Neural progenitor cell (in vitro differentiated cells): Measurements from ENCODE around the gene PIAS3. TPM values are rescaled to one million over a fixed set of nuclear protein-coding genes. Genes with fewer than 3 reads are reported as not detected.
A peak's percentile ranks its signal among the peaks of the same experiment; 100 is the strongest.

Source experiments
- DNase-seq: peaks from one replicate; pipeline ENCODE4 v3.0.0-alpha.2; 2016; ENCODE audit warnings: low spot score
- H2AFZ ChIP-seq: fragments of 200-600 bp; sonication (generic); replicated peaks from 2 replicates; pipeline ENCODE4 v1.6.1; 2016; ENCODE audit warnings: antibody characterized with exemption
- H3F3A ChIP-seq: fragments of 200-600 bp; sonication (generic); 2 replicates; pipeline ENCODE4 v1.6.1; 2016; ENCODE audit warnings: antibody characterized with exemption, low read depth
- H3K27ac ChIP-seq: fragments of 200-600 bp; sonication (generic); 2 replicates; pipeline ENCODE4 v1.5.1; 2016; ENCODE audit warnings: mild to moderate bottlenecking
- H3K27me3 ChIP-seq: fragments of 200-600 bp; sonication (generic); 2 replicates; pipeline ENCODE4 v1.6.1; 2016; ENCODE audit warnings: mild to moderate bottlenecking, moderate library complexity
- H3K36me3 ChIP-seq: fragments of 200-600 bp; sonication (generic); 2 replicates; pipeline ENCODE4 v1.5.1; 2016
- H3K4me1 ChIP-seq: fragments of 200-600 bp; sonication (generic); 2 replicates; pipeline ENCODE4 v1.6.1; 2016; ENCODE audit warnings: mixed run types
- H3K4me2 ChIP-seq: fragments of 200-600 bp; sonication (generic); 2 replicates; pipeline ENCODE4 v1.6.1; 2016
- H3K4me3 ChIP-seq: fragments of 200-600 bp; sonication (generic); 2 replicates; pipeline ENCODE4 v1.5.1; 2016
- H3K79me2 ChIP-seq: fragments of 200-600 bp; sonication (generic); 2 replicates; pipeline ENCODE4 v1.6.1; 2016; ENCODE audit warnings: low read depth
- H3K9ac ChIP-seq: fragments of 200-600 bp; sonication (generic); 2 replicates; pipeline ENCODE4 v1.6.1; 2016
- H3K9me3 ChIP-seq: fragments of 200-600 bp; sonication (generic); 2 replicates; pipeline ENCODE4 v1.5.1; 2016; ENCODE audit warnings: low read depth
- H4K20me1 ChIP-seq: fragments of 200-600 bp; sonication (generic); 2 replicates; pipeline ENCODE4 v1.6.1; 2016; ENCODE audit warnings: low read depth
- H3K27ac Mint-ChIP-seq: 3 replicates; pipeline ENCODE4 v1.8.0; 2021; ENCODE audit warnings: mixed read lengths
- H3K27me3 Mint-ChIP-seq: 2 replicates; pipeline ENCODE4 v1.8.0; 2022; ENCODE audit warnings: low read depth, mild to moderate bottlenecking, inconsistent platforms, moderate library complexity, mixed read lengths; ENCODE audit not compliant: insufficient read depth
- H3K36me3 Mint-ChIP-seq: 3 replicates; pipeline ENCODE4 v1.8.0; 2021; ENCODE audit warnings: mixed read lengths
- H3K4me1 Mint-ChIP-seq: 3 replicates; pipeline ENCODE4 v1.8.0; 2021; ENCODE audit warnings: mixed read lengths
- H3K4me3 Mint-ChIP-seq: 3 replicates; pipeline ENCODE4 v1.8.0; 2021; ENCODE audit warnings: mild to moderate bottlenecking, moderate library complexity, mixed read lengths
- H3K9me3 Mint-ChIP-seq: 3 replicates; pipeline ENCODE4 v1.8.0; 2020; ENCODE audit warnings: mixed read lengths
- EZH2 ChIP-seq: fragments of 200-600 bp; sonication (generic); IDR thresholded peaks from 2 replicates; pipeline ENCODE4 v1.6.1; 2017; ENCODE audit warnings: antibody characterized with exemption, mild to moderate bottlenecking, moderate library complexity
- EZH2phosphoT487 ChIP-seq: fragments of 200-600 bp; sonication (generic); IDR thresholded peaks from 2 replicates; pipeline ENCODE4 v1.6.1; 2017; ENCODE audit warnings: antibody characterized with exemption
- total RNA-seq: library from RNA; depleted of rRNA; stranded (reverse); fragments of >200 nt; gene quantifications from 2 replicates; pipeline ENCODE4 v1.2.3, GENCODE V29; 2015; ENCODE audit warnings: low replicate concordance
- TF ChIP-seq, protein P1 (sequence below): fragments of 200-600 bp; sonication (generic); IDR thresholded peaks from 2 replicates; pipeline ENCODE4 v1.5.1; 2017; ENCODE audit warnings: antibody characterized with exemption, mild to moderate bottlenecking

PIAS3 gene
- total RNA-seq, 1 donor from 2014 or later: 15.7 TPM

DNA sequence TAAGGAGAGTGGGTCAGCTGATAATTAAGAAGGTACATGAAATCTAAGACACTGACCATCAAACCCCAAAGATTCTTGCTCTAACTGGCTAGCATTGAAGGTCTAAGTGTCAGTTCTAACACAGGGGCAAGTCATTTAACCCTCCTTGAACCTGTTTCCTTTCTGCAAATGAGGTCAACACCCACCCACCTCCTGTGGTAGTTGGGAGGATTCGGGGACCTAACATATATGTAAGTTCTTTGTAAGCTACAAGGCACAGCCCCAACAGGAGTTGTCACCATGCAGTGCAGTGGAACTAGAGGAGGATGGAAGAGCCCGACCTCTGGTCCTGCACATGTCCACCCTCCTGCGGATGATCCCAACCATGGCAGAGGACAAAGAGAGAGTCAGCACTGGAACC, 11.1 kb downstream of the PIAS3 start:
- Histone ChIP-seq H3K27ac (no peak overlapping the region), H3K79me2 (no peaks in the 10 kb centered on the region), H3K27me3 (peaks cover 11% of the 10 kb centered on the region), H3K36me3 (no peaks in the 10 kb centered on the region), H3K4me1 (no peaks in the 10 kb centered on the region), H3F3A (peaks cover 28% of the 10 kb centered on the region), H3K9ac (no peak overlapping the region), H3K4me3 (no peak overlapping the region), H3K4me2 (no peak overlapping the region), H2AFZ (no peak overlapping the region), H3K9me3 (no peaks in the 10 kb centered on the region), H4K20me1 (no peaks in the 10 kb centered on the region)
- Mint-ChIP-seq H3K4me1 (peaks cover 3% of the 10 kb centered on the region), H3K27me3 (peaks cover 2% of the 10 kb centered on the region), H3K9me3 (no peaks in the 10 kb centered on the region), H3K36me3 (peaks cover 22% of the 10 kb centered on the region), H3K27ac (no peak overlapping the region), H3K4me3 (no peak overlapping the region)
- TF ChIP-seq, protein P1, sequence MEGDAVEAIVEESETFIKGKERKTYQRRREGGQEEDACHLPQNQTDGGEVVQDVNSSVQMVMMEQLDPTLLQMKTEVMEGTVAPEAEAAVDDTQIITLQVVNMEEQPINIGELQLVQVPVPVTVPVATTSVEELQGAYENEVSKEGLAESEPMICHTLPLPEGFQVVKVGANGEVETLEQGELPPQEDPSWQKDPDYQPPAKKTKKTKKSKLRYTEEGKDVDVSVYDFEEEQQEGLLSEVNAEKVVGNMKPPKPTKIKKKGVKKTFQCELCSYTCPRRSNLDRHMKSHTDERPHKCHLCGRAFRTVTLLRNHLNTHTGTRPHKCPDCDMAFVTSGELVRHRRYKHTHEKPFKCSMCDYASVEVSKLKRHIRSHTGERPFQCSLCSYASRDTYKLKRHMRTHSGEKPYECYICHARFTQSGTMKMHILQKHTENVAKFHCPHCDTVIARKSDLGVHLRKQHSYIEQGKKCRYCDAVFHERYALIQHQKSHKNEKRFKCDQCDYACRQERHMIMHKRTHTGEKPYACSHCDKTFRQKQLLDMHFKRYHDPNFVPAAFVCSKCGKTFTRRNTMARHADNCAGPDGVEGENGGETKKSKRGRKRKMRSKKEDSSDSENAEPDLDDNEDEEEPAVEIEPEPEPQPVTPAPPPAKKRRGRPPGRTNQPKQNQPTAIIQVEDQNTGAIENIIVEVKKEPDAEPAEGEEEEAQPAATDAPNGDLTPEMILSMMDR: no peak
- no peak for TF ChIP-seq EZH2
- TF ChIP-seq EZH2phosphoT487: no peak
- no peak for DNase-seq

DNA sequence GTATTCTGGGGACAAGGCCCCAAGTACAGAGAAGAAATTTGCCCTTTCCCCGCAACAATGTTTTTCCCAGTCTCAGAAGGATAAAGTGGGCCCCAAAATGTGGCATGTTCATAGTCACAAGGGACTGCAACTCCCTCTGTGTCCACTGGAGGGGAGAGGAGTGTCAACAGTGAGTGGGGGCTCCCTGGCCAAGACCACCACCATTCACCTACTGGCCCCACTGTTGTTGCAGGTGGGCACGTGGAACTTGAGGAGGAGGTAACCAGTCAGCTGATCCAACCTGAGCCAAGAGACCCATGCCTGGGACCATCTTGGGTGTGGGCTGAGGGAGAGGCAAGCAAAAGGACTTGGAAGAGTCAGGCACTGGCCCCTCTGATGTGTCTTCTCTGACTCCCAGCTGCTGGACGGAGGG, 12.7 kb downstream of the PIAS3 start:
- no peaks in the 10 kb centered on the region for H3K36me3 ChIP-seq
- H3K4me2 ChIP-seq: peak overlapping the region; percentile 92
- H2AFZ ChIP-seq: peak overlapping the region; percentile 90
- H3F3A ChIP-seq: peaks cover 33% of the 10 kb centered on the region
- Mint-ChIP-seq H3K27me3 (peaks cover 2% of the 10 kb centered on the region), H3K4me1 (peaks cover 3% of the 10 kb centered on the region), H3K36me3 (peaks cover 24% of the 10 kb centered on the region), H3K9me3 (no peaks in the 10 kb centered on the region), H3K4me3 (no peak overlapping the region), H3K27ac (peak overlapping the region; percentile 34)
- peaks cover 11% of the 10 kb centered on the region for H3K27me3 ChIP-seq
- no peak overlapping the region for H3K9ac ChIP-seq
- DNase-seq: peak; percentile 69
- no peaks in the 10 kb centered on the region for H3K79me2 ChIP-seq
- no peak for TF ChIP-seq EZH2phosphoT487
- TF ChIP-seq EZH2: no peak
- TF ChIP-seq, protein P1: peak; percentile 59
- no peaks in the 10 kb centered on the region for H3K9me3 ChIP-seq
- H3K4me1 ChIP-seq: no peaks in the 10 kb centered on the region
- no peaks in the 10 kb centered on the region for H4K20me1 ChIP-seq
- peak overlapping the region; percentile 69 for H3K4me3 ChIP-seq
- no peak overlapping the region for H3K27ac ChIP-seq

DNA sequence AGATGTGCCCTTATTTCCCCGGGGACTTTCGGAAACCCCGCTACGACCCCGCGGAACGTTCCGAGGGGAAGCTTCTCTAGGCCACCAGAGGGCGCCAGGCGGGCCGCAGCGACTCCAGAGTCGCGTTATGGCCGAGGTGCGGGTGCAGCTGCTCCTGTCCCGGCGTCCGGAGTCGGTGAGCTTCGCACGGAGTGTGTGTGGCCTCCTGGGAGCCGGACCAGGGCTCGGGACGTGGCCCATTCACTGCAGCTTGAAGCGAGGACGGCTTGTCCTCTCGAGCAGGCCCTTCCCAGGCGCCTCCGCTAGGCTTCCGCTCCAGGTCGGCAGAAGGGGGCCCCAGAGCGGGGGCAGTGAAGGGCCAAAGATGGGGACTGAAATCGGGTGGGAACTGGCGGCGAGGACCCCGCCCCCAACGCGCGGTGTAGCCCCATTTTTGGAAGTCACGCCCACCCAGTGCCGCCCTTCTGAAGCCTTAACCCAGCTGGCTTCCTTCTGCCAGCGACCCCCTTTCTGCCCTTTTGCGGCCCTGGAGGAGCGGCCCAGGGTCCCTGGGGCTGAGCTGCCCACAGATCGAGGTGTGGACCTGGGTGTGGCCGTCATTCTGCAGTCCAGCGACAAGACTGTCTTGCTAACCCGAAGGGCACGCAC, 13.2 kb downstream of the PIAS3 start, which contains the start of gene NUDT17:
Gene NUDT17, plus strand, starts transcription at position 117 of the 648 bp plus-strand sequence. Its CDS starts 11 bp downstream, at position 128.
- Histone ChIP-seq H3K79me2 (no peaks in the 10 kb centered on the region), H3K36me3 (no peaks in the 10 kb centered on the region), H3K27ac (no peak within 1 kb of the TSS), H2AFZ (peak within 1 kb of the TSS; percentile 90), H3F3A (peaks cover 33% of the 10 kb centered on the region), H4K20me1 (no peaks in the 10 kb centered on the region), H3K9ac (peak within 1 kb of the TSS; percentile 23), H3K9me3 (no peaks in the 10 kb centered on the region), H3K4me3 (peak within 1 kb of the TSS; percentile 69), H3K4me2 (peak within 1 kb of the TSS; percentile 92), H3K27me3 (peaks cover 11% of the 10 kb centered on the region), H3K4me1 (no peaks in the 10 kb centered on the region)
- peak; percentile 95 for DNase-seq
- Mint-ChIP-seq H3K4me3 (no peak within 1 kb of the TSS), H3K4me1 (peaks cover 3% of the 10 kb centered on the region), H3K36me3 (peaks cover 23% of the 10 kb centered on the region), H3K27me3 (peaks cover 2% of the 10 kb centered on the region), H3K27ac (peak within 1 kb of the TSS; percentile 34), H3K9me3 (no peaks in the 10 kb centered on the region)
- TF ChIP-seq, protein P1: peak; percentile 95
- no peak for TF ChIP-seq EZH2phosphoT487
